ENCODE results near the gene NEK9.

Gene NEK9

DNA sequence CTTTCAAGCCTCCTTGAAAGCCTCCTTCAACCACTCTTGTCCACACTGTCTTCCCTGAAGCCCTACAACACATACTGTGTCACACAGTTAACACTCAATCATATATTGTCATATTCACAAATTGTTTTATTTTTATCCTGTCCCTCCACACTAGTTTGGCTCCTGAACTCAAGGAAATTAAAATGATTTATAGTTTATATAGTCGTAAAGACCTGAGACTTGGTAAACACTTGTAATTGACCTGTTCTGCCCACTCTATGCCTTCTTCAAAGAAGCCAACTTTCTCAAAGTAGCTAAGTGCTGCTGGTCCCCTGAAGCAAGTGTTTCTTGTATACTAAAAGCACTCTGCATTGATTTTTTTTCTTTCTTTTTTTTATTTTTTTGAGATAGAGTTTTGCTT lies 15.6 kb upstream of the NEK9 start:
- no peak overlapping the region for H3K4me3 ChIP-seq (ENCODE audit: low read depth, low read length)
- TF ChIP-seq CTCF (IDR thresholded peaks at IDR 0.05; ENCODE audit: low read depth, low read length) (no peak), MYC (IDR thresholded peaks at IDR 0.05; ENCODE audit: low read depth, low read length) (no peak), POLR2A (IDR thresholded peaks at IDR 0.05; ENCODE audit: extremely low read depth, insufficient read length) (no peak)
- TF ChIP-seq, protein P1, sequence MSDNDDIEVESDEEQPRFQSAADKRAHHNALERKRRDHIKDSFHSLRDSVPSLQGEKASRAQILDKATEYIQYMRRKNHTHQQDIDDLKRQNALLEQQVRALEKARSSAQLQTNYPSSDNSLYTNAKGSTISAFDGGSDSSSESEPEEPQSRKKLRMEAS (IDR thresholded peaks at IDR 0.05; ENCODE audit: low read depth, low read length) = no peak
- DNase-seq (ENCODE audit: low read depth) = no peak

- DNase-seq (ENCODE audit: low read depth) = peak; percentile 69
- no peak for TF ChIP-seq POLR2A (IDR thresholded peaks at IDR 0.05; ENCODE audit: extremely low read depth, insufficient read length)
- TF ChIP-seq, protein P1 (IDR thresholded peaks at IDR 0.05; ENCODE audit: low read depth, low read length) = peak; percentile 48
- TF ChIP-seq CTCF (IDR thresholded peaks at IDR 0.05; ENCODE audit: low read depth, low read length) = peak; percentile 47
- no peak overlapping the region for H3K4me3 ChIP-seq (ENCODE audit: low read depth, low read length)
Observed at GRCh38 chr14:75141967-75142366, 15.1 kb upstream of the NEK9 start.

GRCh38 chr14:75141062-75141461 lies 14.2 kb upstream of the NEK9 start:
- DNase-seq (ENCODE audit: low read depth) = peak; percentile 27
- TF ChIP-seq, protein P1 (IDR thresholded peaks at IDR 0.05; ENCODE audit: low read depth, low read length) = no peak
- TF ChIP-seq CTCF (IDR thresholded peaks at IDR 0.05; ENCODE audit: low read depth, low read length) (no peak), MYC (IDR thresholded peaks at IDR 0.05; ENCODE audit: low read depth, low read length) (no peak), POLR2A (IDR thresholded peaks at IDR 0.05; ENCODE audit: extremely low read depth, insufficient read length) (no peak)
- H3K4me3 ChIP-seq (ENCODE audit: low read depth, low read length) = no peak overlapping the region

DNA sequence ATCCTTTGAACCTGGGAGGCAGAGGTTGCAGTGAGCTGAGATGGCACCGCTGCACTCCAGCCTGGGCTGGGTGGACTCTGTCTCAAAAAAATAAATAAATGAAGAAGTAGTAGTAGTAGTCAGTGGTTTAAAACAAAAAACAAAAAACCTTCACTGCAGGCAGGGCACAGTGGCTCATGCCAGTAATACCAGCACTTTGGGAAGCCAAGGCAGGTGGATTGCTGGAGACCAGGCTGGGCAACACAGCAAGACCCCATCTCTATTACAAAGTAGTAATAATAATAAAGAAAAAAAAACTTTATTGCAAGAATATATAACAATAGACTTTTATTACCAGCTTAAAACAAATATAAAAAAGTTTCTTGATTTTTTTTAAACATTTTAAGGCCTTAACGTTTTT lies 13.8 kb upstream of the NEK9 start:
- H3K4me3 ChIP-seq (ENCODE audit: low read depth, low read length) = no peak overlapping the region
- TF ChIP-seq MYC (IDR thresholded peaks at IDR 0.05; ENCODE audit: low read depth, low read length) = no peak
- no peak for TF ChIP-seq POLR2A (IDR thresholded peaks at IDR 0.05; ENCODE audit: extremely low read depth, insufficient read length)
- TF ChIP-seq, protein P1 (IDR thresholded peaks at IDR 0.05; ENCODE audit: low read depth, low read length) = no peak
- no peak for TF ChIP-seq CTCF (IDR thresholded peaks at IDR 0.05; ENCODE audit: low read depth, low read length)
- no peak for DNase-seq (ENCODE audit: low read depth)

GRCh38 chr14:75139185-75139584 lies 12.3 kb upstream of the NEK9 start:
- H3K4me3 ChIP-seq (ENCODE audit: low read depth, low read length) = no peak overlapping the region
- no peak for DNase-seq (ENCODE audit: low read depth)

More at GRCh38 chr14:75139185-75139584, 12.3 kb upstream of the NEK9 start:
- TF ChIP-seq MYC (IDR thresholded peaks at IDR 0.05; ENCODE audit: low read depth, low read length) (no peak), CTCF (IDR thresholded peaks at IDR 0.05; ENCODE audit: low read depth, low read length) (no peak), POLR2A (IDR thresholded peaks at IDR 0.05; ENCODE audit: extremely low read depth, insufficient read length) (no peak)
- TF ChIP-seq, protein P1 (IDR thresholded peaks at IDR 0.05; ENCODE audit: low read depth, low read length) = no peak

Data from NB4 (cell line).